A673 (cell line): ENCODE data around the gene PCDHB16.
"Not testable (repeated sequence)": the region's sequence is repeated elsewhere in the genome, so short reads cannot be mapped to it uniquely, and the experiment has no call there.

ENCODE experiments used
- CTCF ChIP-seq: fragments of 300-800, 200-600 bp; sonication (generic); conservative IDR thresholded peaks from 2 replicates; pipeline ENCODE4 v1.5.1; 2017; ENCODE audit warnings: low read depth, mild to moderate bottlenecking, antibody characterized with exemption, low read length, moderate library complexity, mixed read lengths
- EZH2 ChIP-seq: fragments of 200-600 bp; sonication (generic); IDR thresholded peaks from 2 replicates; pipeline ENCODE4 v1.6.1; 2017; ENCODE audit warnings: borderline replicate concordance, low read depth, mild to moderate bottlenecking, mixed read lengths, antibody characterized with exemption, low read length; ENCODE audit not compliant: poor library complexity, severe bottlenecking

GRCh38 chr5:141216035-141216434 is 33.8 kb downstream of the PCDHB16 start:
- not testable (repeated sequence) for TF ChIP-seq CTCF, EZH2
